Lower leg skin (tissue), 3 donors: ENCODE measurements around the gene CPHXL2.

ENCODE experiments used
- POLR2A ChIP-seq, 2 donors: fragments of 450-650 bp; IDR thresholded peaks; one replicate each; pipeline ENCODE4 v1.6.1; 2016 to 2017; ENCODE audit warnings: antibody characterized with exemption in 2 of 2, mild to moderate bottlenecking in 1 of 2, moderate library complexity in 1 of 2
- TF ChIP-seq, protein P1 (sequence below), 3 donors: fragments of 450-650 bp; IDR thresholded peaks; one replicate each; pipeline ENCODE4 v1.5.1; 2016; ENCODE audit warnings: antibody characterized with exemption in 3 of 3, mild to moderate bottlenecking in 3 of 3, moderate library complexity in 2 of 3

DNA sequence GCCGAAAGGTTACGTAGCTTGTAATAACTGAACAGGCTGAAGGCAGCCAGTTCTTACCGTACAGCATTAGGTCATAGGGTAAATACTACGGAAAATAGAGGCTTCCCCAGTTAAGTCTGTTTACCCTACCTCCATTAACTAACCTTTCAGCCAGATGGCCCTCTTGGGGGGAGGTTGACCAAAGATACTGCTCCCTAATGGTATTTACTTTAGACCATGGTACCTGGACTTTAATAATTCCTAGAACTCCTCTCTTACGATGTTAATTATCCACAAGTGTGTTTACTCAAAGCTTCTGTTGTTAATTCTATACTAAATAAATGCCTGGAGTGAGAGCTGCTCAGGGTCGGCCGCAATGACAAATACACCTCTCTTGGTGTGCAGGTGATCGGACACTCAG is 44.0 kb downstream of the CPHXL2 start:
- TF ChIP-seq, protein P1, sequence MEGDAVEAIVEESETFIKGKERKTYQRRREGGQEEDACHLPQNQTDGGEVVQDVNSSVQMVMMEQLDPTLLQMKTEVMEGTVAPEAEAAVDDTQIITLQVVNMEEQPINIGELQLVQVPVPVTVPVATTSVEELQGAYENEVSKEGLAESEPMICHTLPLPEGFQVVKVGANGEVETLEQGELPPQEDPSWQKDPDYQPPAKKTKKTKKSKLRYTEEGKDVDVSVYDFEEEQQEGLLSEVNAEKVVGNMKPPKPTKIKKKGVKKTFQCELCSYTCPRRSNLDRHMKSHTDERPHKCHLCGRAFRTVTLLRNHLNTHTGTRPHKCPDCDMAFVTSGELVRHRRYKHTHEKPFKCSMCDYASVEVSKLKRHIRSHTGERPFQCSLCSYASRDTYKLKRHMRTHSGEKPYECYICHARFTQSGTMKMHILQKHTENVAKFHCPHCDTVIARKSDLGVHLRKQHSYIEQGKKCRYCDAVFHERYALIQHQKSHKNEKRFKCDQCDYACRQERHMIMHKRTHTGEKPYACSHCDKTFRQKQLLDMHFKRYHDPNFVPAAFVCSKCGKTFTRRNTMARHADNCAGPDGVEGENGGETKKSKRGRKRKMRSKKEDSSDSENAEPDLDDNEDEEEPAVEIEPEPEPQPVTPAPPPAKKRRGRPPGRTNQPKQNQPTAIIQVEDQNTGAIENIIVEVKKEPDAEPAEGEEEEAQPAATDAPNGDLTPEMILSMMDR (IDR thresholded peaks at IDR 0.05), result no peak
- no peak for TF ChIP-seq POLR2A (IDR thresholded peaks at IDR 0.05)
